Activated T-helper 2 cell treated with anti-CD3 and anti-CD28 coated beads, Interferon-gamma antibody, Interleukin-2, Interleukin-4, amounts not matched to agents 10 μg/mL and 5 μg/mL and 100 μg/mL, durations not matched to agents 14 hours and 24 hours and 36 hours (primary cell): ENCODE data around the gene CAMSAP1. TPM values are rescaled to one million over a fixed set of nuclear protein-coding genes. Genes with fewer than 3 reads are reported as not detected.

Experiments used
- DNase-seq: peaks from one replicate; pipeline ENCODE4 v3.0.0; 2021; ENCODE audit warnings: low spot score
- H3K27ac Mint-ChIP-seq: one replicate; pipeline ENCODE4 v1.8.0; 2021; ENCODE audit warnings: mixed read lengths
- H3K27me3 Mint-ChIP-seq: one replicate; pipeline ENCODE4 v1.8.0; 2021; ENCODE audit warnings: low read depth, mixed read lengths
- H3K36me3 Mint-ChIP-seq: one replicate; pipeline ENCODE4 v1.8.0; 2021; ENCODE audit warnings: low read depth, mixed read lengths
- H3K4me1 Mint-ChIP-seq: one replicate; pipeline ENCODE4 v1.8.0; 2021; ENCODE audit warnings: low read depth, mixed read lengths
- H3K4me3 Mint-ChIP-seq: one replicate; pipeline ENCODE4 v1.8.0; 2021; ENCODE audit warnings: low read depth, mild to moderate bottlenecking, moderate library complexity, mixed read lengths
- H3K9me3 Mint-ChIP-seq: one replicate; pipeline ENCODE4 v1.8.0; 2021; ENCODE audit warnings: mixed read lengths
- intact Hi-C: fragments of 100-400 bp; cut with micrococcal nuclease; formaldehyde crosslinking; loops from one replicate; pipeline ENCODE4 v1.15.1; 2023
- total RNA-seq: library from RNA; stranded (reverse); gene quantifications from 2 replicates; pipeline ENCODE4 v1.2.3, GENCODE V29; 2022

The CAMSAP1 gene
- total RNA-seq, 1 donor from 2014 or later = 44.2 TPM

DNA sequence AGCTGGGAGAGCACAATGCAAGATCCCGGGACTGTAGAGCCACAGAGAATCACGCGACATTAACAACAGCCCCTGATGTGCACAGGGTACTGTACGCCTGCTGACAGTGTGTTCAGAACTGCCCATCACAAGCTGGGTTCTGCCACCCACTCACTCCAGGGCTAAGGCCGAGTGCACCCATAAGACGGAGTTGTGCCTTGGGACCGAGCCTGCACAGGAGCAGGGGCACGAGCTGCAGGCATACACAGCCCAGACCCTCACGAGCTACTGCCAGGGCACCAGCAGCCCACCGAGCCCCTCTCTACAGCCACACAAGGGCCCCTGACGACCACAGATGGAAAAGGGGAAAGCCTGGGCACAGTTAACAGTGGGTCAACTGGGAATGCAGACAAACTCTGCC is 67.8 kb downstream of the CAMSAP1 start:
- H3K4me3 Mint-ChIP-seq = no peak overlapping the region
- peaks cover 7% of the 10 kb centered on the region for H3K9me3 Mint-ChIP-seq
- H3K36me3 Mint-ChIP-seq = peaks cover 22% of the 10 kb centered on the region
- intact Hi-C loops = no loop called here
- no peaks in the 10 kb centered on the region for H3K27me3 Mint-ChIP-seq
- DNase-seq = no peak
- H3K27ac Mint-ChIP-seq = no peak overlapping the region
- H3K4me1 Mint-ChIP-seq = peaks cover 4% of the 10 kb centered on the region

GRCh38 chr9:135835131-135835530 is 72.2 kb downstream of the CAMSAP1 start:
- Mint-ChIP-seq H3K4me3 (no peak overlapping the region), H3K36me3 (peaks cover 6% of the 10 kb centered on the region), H3K9me3 (no peaks in the 10 kb centered on the region), H3K27ac (no peak overlapping the region), H3K27me3 (no peaks in the 10 kb centered on the region), H3K4me1 (no peaks in the 10 kb centered on the region)
- intact Hi-C loops = no loop called here
- DNase-seq = no peak

- no peak for DNase-seq
- Mint-ChIP-seq H3K4me1 (no peaks in the 10 kb centered on the region), H3K27me3 (no peaks in the 10 kb centered on the region), H3K36me3 (peaks cover 14% of the 10 kb centered on the region), H3K9me3 (peaks cover 4% of the 10 kb centered on the region), H3K27ac (no peak overlapping the region), H3K4me3 (no peak overlapping the region)
- intact Hi-C loops = no loop called here
Measured at GRCh38 chr9:135833864-135834263, 73.5 kb downstream of the CAMSAP1 start.

DNA sequence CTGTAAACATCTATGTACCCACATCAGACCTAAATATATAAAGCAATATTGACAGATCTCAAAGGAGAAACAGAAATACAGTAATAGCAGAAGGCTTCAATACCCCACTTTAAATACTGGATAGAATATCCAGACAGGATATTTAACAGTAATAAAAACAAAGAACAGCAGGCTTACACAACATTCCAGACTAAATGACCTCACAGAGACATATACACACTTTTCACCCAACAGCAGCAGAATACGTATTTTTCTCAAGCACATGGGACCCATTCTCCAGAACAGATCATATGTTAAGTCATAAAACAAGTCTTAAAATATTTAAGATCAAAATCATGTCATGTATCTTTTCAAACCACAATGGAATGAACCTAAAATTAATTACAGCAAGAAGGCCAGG is 76.8 kb downstream of the CAMSAP1 start:
- DNase-seq = no peak
- intact Hi-C loops = no loop called here
- no peaks in the 10 kb centered on the region for H3K27me3 Mint-ChIP-seq

GRCh38 chr9:135828656-135829055 is 78.7 kb downstream of the CAMSAP1 start:
- H3K36me3 Mint-ChIP-seq = peaks cover 37% of the 10 kb centered on the region
- H3K27ac Mint-ChIP-seq = no peak overlapping the region
- H3K9me3 Mint-ChIP-seq = peaks cover 9% of the 10 kb centered on the region
- H3K4me3 Mint-ChIP-seq = no peak overlapping the region
- intact Hi-C loops = no loop called here
- no peaks in the 10 kb centered on the region for H3K4me1 Mint-ChIP-seq
- H3K27me3 Mint-ChIP-seq = no peaks in the 10 kb centered on the region
- no peak for DNase-seq

More for the DNA sequence above, 76.8 kb downstream of the CAMSAP1 start:
- H3K9me3 Mint-ChIP-seq = peaks cover 9% of the 10 kb centered on the region
- no peak overlapping the region for H3K4me3 Mint-ChIP-seq
- H3K36me3 Mint-ChIP-seq = peaks cover 27% of the 10 kb centered on the region
- no peaks in the 10 kb centered on the region for H3K4me1 Mint-ChIP-seq
- no peak overlapping the region for H3K27ac Mint-ChIP-seq

GRCh38 chr9:135827866-135828580 is 79.3 kb downstream of the CAMSAP1 start:
- Mint-ChIP-seq H3K36me3 (peaks cover 42% of the 10 kb centered on the region), H3K27ac (no peak overlapping the region)

GRCh38 chr9:135827301-135827700 is 80.0 kb downstream of the CAMSAP1 start:
- no peak for DNase-seq
- Mint-ChIP-seq H3K36me3 (peaks cover 50% of the 10 kb centered on the region), H3K27ac (no peak overlapping the region), H3K27me3 (no peaks in the 10 kb centered on the region), H3K9me3 (peaks cover 9% of the 10 kb centered on the region), H3K4me3 (no peak overlapping the region), H3K4me1 (no peaks in the 10 kb centered on the region)
- intact Hi-C loops = no loop called here

More at GRCh38 chr9:135827866-135828580, 79.3 kb downstream of the CAMSAP1 start:
- H3K27me3 Mint-ChIP-seq = no peaks in the 10 kb centered on the region
- H3K4me3 Mint-ChIP-seq = no peak overlapping the region
- DNase-seq = no peak
- intact Hi-C loops = no loop called here
- no peaks in the 10 kb centered on the region for H3K4me1 Mint-ChIP-seq
- H3K9me3 Mint-ChIP-seq = peaks cover 9% of the 10 kb centered on the region

GRCh38 chr9:135826188-135826545 is 81.2 kb downstream of the CAMSAP1 start:
- H3K4me3 Mint-ChIP-seq = no peak overlapping the region
- peaks cover 60% of the 10 kb centered on the region for H3K36me3 Mint-ChIP-seq
- H3K27ac Mint-ChIP-seq = no peak overlapping the region
- no peak for DNase-seq
- H3K27me3 Mint-ChIP-seq = no peaks in the 10 kb centered on the region
- H3K4me1 Mint-ChIP-seq = no peaks in the 10 kb centered on the region
- intact Hi-C loops = no loop called here
- peaks cover 9% of the 10 kb centered on the region for H3K9me3 Mint-ChIP-seq

GRCh38 chr9:135825435-135826187 is 81.7 kb downstream of the CAMSAP1 start:
- H3K36me3 Mint-ChIP-seq = peaks cover 63% of the 10 kb centered on the region
- H3K27ac Mint-ChIP-seq = no peak overlapping the region
- DNase-seq = no peak
- H3K4me1 Mint-ChIP-seq = no peaks in the 10 kb centered on the region
- intact Hi-C loops = no loop called here
- no peak overlapping the region for H3K4me3 Mint-ChIP-seq
- peaks cover 9% of the 10 kb centered on the region for H3K9me3 Mint-ChIP-seq
- no peaks in the 10 kb centered on the region for H3K27me3 Mint-ChIP-seq

GRCh38 chr9:135823036-135823435 is 84.3 kb downstream of the CAMSAP1 start:
- Mint-ChIP-seq H3K9me3 (no peaks in the 10 kb centered on the region), H3K4me3 (no peak overlapping the region), H3K36me3 (peaks cover 50% of the 10 kb centered on the region), H3K27ac (no peak overlapping the region), H3K4me1 (no peaks in the 10 kb centered on the region), H3K27me3 (no peaks in the 10 kb centered on the region)
- DNase-seq = no peak
- intact Hi-C loops = no loop called here

- Mint-ChIP-seq H3K4me1 (no peaks in the 10 kb centered on the region), H3K9me3 (no peaks in the 10 kb centered on the region), H3K27ac (no peak overlapping the region), H3K4me3 (no peak overlapping the region), H3K36me3 (peaks cover 49% of the 10 kb centered on the region), H3K27me3 (no peaks in the 10 kb centered on the region)
- intact Hi-C loops = no loop called here
- DNase-seq = no peak
Measured at GRCh38 chr9:135822374-135822755, 85.0 kb downstream of the CAMSAP1 start.

- peaks cover 52% of the 10 kb centered on the region for H3K36me3 Mint-ChIP-seq
- no peaks in the 10 kb centered on the region for H3K9me3 Mint-ChIP-seq
- no peak overlapping the region for H3K4me3 Mint-ChIP-seq
- H3K27me3 Mint-ChIP-seq = no peaks in the 10 kb centered on the region
- intact Hi-C loops = no loop called here
- no peaks in the 10 kb centered on the region for H3K4me1 Mint-ChIP-seq
- no peak for DNase-seq
- H3K27ac Mint-ChIP-seq = no peak overlapping the region
Measured at GRCh38 chr9:135821733-135822373, 85.5 kb downstream of the CAMSAP1 start.

- intact Hi-C loops = no loop called here
- H3K4me1 Mint-ChIP-seq = no peaks in the 10 kb centered on the region
- no peak overlapping the region for H3K27ac Mint-ChIP-seq
- H3K36me3 Mint-ChIP-seq = peaks cover 54% of the 10 kb centered on the region
- H3K9me3 Mint-ChIP-seq = no peaks in the 10 kb centered on the region
- no peaks in the 10 kb centered on the region for H3K27me3 Mint-ChIP-seq
- no peak overlapping the region for H3K4me3 Mint-ChIP-seq
- no peak for DNase-seq
Measured at GRCh38 chr9:135821116-135821515, 86.2 kb downstream of the CAMSAP1 start.
